IPS-20b (cell line): Measurements from ENCODE around the gene DSEL.

ENCODE experiments used
- H3K27ac ChIP-seq: one replicate; pipeline ENCODE4 v1.5.1; 2013; ENCODE audit warnings: low read length
- H3K27me3 ChIP-seq: 2 replicates; pipeline ENCODE4 v1.6.1; 2013; ENCODE audit warnings: mild to moderate bottlenecking, low read length, inconsistent platforms; ENCODE audit not compliant: insufficient read depth
- H3K36me3 ChIP-seq: 2 replicates; pipeline ENCODE4 v1.6.1; 2013; ENCODE audit warnings: low read depth, mild to moderate bottlenecking, inconsistent platforms, low read length, moderate library complexity; ENCODE audit not compliant: insufficient read depth
- H3K4me1 ChIP-seq: 2 replicates; pipeline ENCODE4 v1.6.1; 2013; ENCODE audit warnings: mild to moderate bottlenecking, control low read depth, inconsistent platforms, low read length, moderate library complexity; ENCODE audit not compliant: insufficient read depth
- H3K4me3 ChIP-seq: 2 replicates; pipeline ENCODE4 v1.5.1; 2013; ENCODE audit warnings: mild to moderate bottlenecking, low read length, inconsistent platforms
- H3K9ac ChIP-seq: 2 replicates; pipeline ENCODE4 v1.6.1; 2013; ENCODE audit warnings: low read depth, mild to moderate bottlenecking, inconsistent platforms, low read length, moderate library complexity
- H3K9me3 ChIP-seq: 2 replicates; pipeline ENCODE4 v1.6.1; 2013; ENCODE audit warnings: mild to moderate bottlenecking, low read depth, low read length, inconsistent platforms; ENCODE audit not compliant: insufficient read depth

DSEL gene

GRCh38 chr18:67496469-67496868 is 20.1 kb downstream of the DSEL start:
- Histone ChIP-seq H3K36me3 (no peaks in the 10 kb centered on the region), H3K9me3 (0 out of 2 replicates have a peak, but pooled peaks cover 4% of the 10 kb centered on the region), H3K4me1 (peaks cover 16% of the 10 kb centered on the region), H3K9ac (no peak overlapping the region), H3K27ac (no peak overlapping the region), H3K27me3 (no peaks in the 10 kb centered on the region), H3K4me3 (no peak overlapping the region)

GRCh38 chr18:67486534-67486933 is 30.0 kb downstream of the DSEL start:
- Histone ChIP-seq H3K4me1 (peaks cover 5% of the 10 kb centered on the region; the same call in 1 of the 2 replicates), H3K27me3 (peaks cover 45% of the 10 kb centered on the region), H3K27ac (no peak overlapping the region), H3K4me3 (no peak overlapping the region), H3K36me3 (no peaks in the 10 kb centered on the region), H3K9ac (no peak overlapping the region), H3K9me3 (no peaks in the 10 kb centered on the region)

GRCh38 chr18:67485655-67486054 is 30.9 kb downstream of the DSEL start:
- no peak overlapping the region for H3K9ac ChIP-seq
- peaks cover 5% of the 10 kb centered on the region; the same call in 1 of the 2 replicates for H3K4me1 ChIP-seq
- H3K4me3 ChIP-seq: no peak overlapping the region
- peaks cover 45% of the 10 kb centered on the region for H3K27me3 ChIP-seq
- no peak overlapping the region for H3K27ac ChIP-seq
- no peaks in the 10 kb centered on the region for H3K9me3 ChIP-seq
- no peaks in the 10 kb centered on the region for H3K36me3 ChIP-seq

- no peak overlapping the region for H3K27ac ChIP-seq
- no peaks in the 10 kb centered on the region for H3K9me3 ChIP-seq
- H3K4me1 ChIP-seq: peaks cover 2% of the 10 kb centered on the region; the same call in 1 of the 2 replicates
- H3K36me3 ChIP-seq: no peaks in the 10 kb centered on the region
- H3K9ac ChIP-seq: no peak overlapping the region
- no peak overlapping the region for H3K4me3 ChIP-seq
- H3K27me3 ChIP-seq: peaks cover 45% of the 10 kb centered on the region
Observed at GRCh38 chr18:67484458-67484857, 32.1 kb downstream of the DSEL start.

GRCh38 chr18:67483952-67484351 is 32.6 kb downstream of the DSEL start:
- H3K36me3 ChIP-seq: no peaks in the 10 kb centered on the region
- H3K4me1 ChIP-seq: no peaks in the 10 kb centered on the region
- H3K9me3 ChIP-seq: no peaks in the 10 kb centered on the region
- H3K27me3 ChIP-seq: peaks cover 44% of the 10 kb centered on the region
- no peak overlapping the region for H3K9ac ChIP-seq
- no peak overlapping the region for H3K4me3 ChIP-seq
- H3K27ac ChIP-seq: no peak overlapping the region

- Histone ChIP-seq H3K4me3 (no peak overlapping the region), H3K4me1 (no peaks in the 10 kb centered on the region), H3K27ac (no peak overlapping the region), H3K9ac (no peak overlapping the region), H3K9me3 (no peaks in the 10 kb centered on the region), H3K27me3 (peaks cover 36% of the 10 kb centered on the region), H3K36me3 (no peaks in the 10 kb centered on the region)
Observed at GRCh38 chr18:67483237-67483636, 33.3 kb downstream of the DSEL start.

- no peaks in the 10 kb centered on the region for H3K4me1 ChIP-seq
- H3K36me3 ChIP-seq: no peaks in the 10 kb centered on the region
- H3K4me3 ChIP-seq: no peak overlapping the region
- H3K9me3 ChIP-seq: no peaks in the 10 kb centered on the region
- H3K27ac ChIP-seq: no peak overlapping the region
- H3K27me3 ChIP-seq: no peaks in the 10 kb centered on the region
- no peak overlapping the region for H3K9ac ChIP-seq
Observed at GRCh38 chr18:67478249-67478648, 38.3 kb downstream of the DSEL start.

- Histone ChIP-seq H3K36me3 (no peaks in the 10 kb centered on the region), H3K9me3 (no peaks in the 10 kb centered on the region), H3K9ac (no peak overlapping the region), H3K27me3 (no peaks in the 10 kb centered on the region), H3K4me1 (no peaks in the 10 kb centered on the region), H3K4me3 (no peak overlapping the region), H3K27ac (no peak overlapping the region)
Observed at GRCh38 chr18:67477522-67477921, 39.0 kb downstream of the DSEL start.

- Histone ChIP-seq H3K27ac (no peak overlapping the region), H3K9me3 (no peaks in the 10 kb centered on the region), H3K36me3 (no peaks in the 10 kb centered on the region), H3K9ac (no peak overlapping the region), H3K4me1 (no peaks in the 10 kb centered on the region), H3K4me3 (no peak overlapping the region), H3K27me3 (no peaks in the 10 kb centered on the region)
Observed at GRCh38 chr18:67476585-67476984, 39.9 kb downstream of the DSEL start.

- no peaks in the 10 kb centered on the region for H3K27me3 ChIP-seq
- H3K9me3 ChIP-seq: no peaks in the 10 kb centered on the region
- H3K4me1 ChIP-seq: no peaks in the 10 kb centered on the region
- no peak overlapping the region for H3K4me3 ChIP-seq
- no peaks in the 10 kb centered on the region for H3K36me3 ChIP-seq
- no peak overlapping the region for H3K9ac ChIP-seq
- no peak overlapping the region for H3K27ac ChIP-seq
Observed at GRCh38 chr18:67475673-67476072, 40.8 kb downstream of the DSEL start.

GRCh38 chr18:67468038-67468437 is 48.5 kb downstream of the DSEL start:
- H3K36me3 ChIP-seq: no peaks in the 10 kb centered on the region
- no peak overlapping the region for H3K4me3 ChIP-seq
- H3K9ac ChIP-seq: no peak overlapping the region
- H3K9me3 ChIP-seq: no peaks in the 10 kb centered on the region
- H3K4me1 ChIP-seq: peaks cover 7% of the 10 kb centered on the region; the same call in 1 of the 2 replicates
- no peaks in the 10 kb centered on the region for H3K27me3 ChIP-seq
- H3K27ac ChIP-seq: no peak overlapping the region

- H3K4me3 ChIP-seq: no peak overlapping the region
- no peak overlapping the region for H3K9ac ChIP-seq
Observed at GRCh38 chr18:67467188-67467587, 49.3 kb downstream of the DSEL start.

More at GRCh38 chr18:67467188-67467587, 49.3 kb downstream of the DSEL start:
- Histone ChIP-seq H3K27me3 (no peaks in the 10 kb centered on the region), H3K4me1 (peaks cover 7% of the 10 kb centered on the region; the same call in 1 of the 2 replicates), H3K36me3 (no peaks in the 10 kb centered on the region), H3K9me3 (no peaks in the 10 kb centered on the region), H3K27ac (no peak overlapping the region)
